ENCODE data around the gene MUSK.

MUSK gene

GRCh38 chr9:110700953-110701352, 32.4 kb downstream of the MUSK start:
- DNase-seq, result no peak

DNA sequence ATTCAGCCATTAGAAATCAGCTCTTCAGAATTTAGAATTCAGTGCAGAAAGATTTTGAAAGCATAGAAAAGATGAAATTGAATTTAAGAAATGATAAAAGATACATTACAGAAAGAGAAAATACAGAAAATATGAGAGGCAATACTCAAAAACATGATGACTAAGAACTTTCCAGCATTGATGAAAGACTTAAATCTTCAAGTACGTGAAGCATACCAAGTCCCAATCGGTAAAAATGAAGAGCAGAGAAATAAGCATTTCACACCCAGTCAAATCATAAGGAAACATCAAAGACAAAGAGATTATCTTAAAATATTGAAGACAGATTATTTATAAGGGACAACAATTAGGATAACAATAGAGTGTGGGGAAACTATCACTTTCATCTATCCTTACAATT, 35.1 kb downstream of the MUSK start:
- DNase-seq, result no peak

DNA sequence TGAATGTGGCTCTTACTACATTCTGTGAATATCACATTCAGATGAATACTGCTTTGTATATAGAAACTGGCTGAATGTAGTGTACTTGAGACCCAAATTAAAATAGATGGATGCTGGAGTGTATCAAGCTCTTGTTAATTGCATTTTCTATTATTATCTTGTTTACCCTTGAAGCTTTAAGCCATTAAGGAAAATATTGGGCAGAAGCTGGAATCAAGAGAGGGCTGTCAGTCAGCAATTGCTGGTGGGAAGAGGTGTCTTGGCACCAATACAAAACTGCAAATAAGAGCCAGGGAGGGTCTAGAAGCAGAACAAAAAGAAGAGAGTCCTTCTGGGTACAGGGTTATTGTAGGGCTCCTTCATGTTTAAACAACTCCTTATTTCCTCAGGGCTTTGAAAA, 38.8 kb downstream of the MUSK start:
- DNase-seq, result no peak

DNA sequence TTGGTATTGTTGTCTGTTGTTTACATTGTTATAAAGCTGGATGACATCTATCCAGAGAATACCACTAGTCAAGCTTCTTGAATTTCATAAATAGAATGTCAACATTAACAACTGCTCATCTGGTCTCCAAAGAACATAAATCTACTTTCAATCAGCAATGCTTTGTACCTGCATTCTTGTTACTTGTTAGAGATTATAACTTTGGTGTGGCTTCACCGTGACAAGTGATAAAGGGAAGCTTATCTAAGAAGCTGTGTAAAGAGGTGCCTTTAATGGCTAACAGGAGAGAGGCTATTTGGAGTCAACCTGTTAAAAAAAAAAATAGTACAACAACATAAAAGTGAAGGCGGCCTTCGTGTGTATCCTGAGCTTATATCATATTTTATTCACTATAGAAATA, 41.8 kb downstream of the MUSK start:
- no peak for DNase-seq

GRCh38 chr9:110712955-110713354, 44.4 kb downstream of the MUSK start:
- DNase-seq, result no peak

DNA sequence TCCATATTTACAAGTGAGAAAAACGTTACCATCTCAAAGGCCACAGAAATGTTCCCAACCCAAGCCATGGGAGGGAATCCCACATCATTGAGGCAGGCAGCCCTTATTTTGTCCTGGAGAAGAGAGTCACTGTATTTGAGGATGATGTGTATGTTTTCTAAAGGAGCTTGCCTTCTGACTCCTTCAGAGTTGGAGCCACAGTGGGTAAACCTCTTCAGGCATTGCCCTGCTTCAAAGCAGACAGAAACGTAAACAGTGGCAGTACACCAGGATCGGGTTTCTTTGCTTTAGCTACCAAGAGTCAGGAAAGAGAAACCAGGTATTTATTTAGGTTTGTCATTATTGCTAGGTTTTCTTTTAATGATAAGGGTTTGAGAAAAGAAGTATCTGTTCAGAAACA, 45.7 kb downstream of the MUSK start:
- DNase-seq, result no peak

GRCh38 chr9:110728058-110728457, 59.5 kb downstream of the MUSK start:
- DNase-seq, result no peak

GRCh38 chr9:110729641-110730040, 61.0 kb downstream of the MUSK start:
- DNase-seq, result no peak

DNA sequence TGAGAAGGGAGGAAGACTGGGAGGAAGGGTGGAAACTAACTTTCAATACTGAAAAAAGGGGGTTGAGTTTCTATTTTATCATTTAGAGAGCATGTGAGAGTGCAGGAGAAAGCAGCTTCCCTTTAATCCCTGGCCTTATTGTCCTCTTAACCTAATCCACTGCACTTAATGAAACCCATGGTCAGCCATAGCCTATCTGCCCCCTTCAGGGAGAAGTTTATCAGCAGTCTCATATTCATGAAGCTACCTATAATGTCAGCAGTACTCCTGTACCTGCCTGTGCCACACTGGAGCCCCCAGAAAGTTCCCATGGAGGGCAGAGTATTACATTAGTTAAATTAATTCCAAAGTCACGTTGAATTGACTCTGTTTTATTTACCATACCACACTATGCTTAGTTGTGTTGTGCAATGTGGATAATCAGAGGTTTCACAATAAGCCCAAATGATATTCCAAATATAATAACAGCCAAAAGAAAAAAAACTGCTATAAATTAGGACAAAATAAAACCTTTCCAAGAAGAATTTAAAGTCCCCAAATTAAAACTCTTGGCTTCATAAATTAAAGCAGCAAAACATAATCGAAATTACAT, 62.9 kb downstream of the MUSK start:
- DNase-seq, result no peak

GRCh38 chr9:110738982-110739381, 70.4 kb downstream of the MUSK start:
- no peak for DNase-seq

GRCh38 chr9:110742741-110743371, 74.3 kb downstream of the MUSK start:
- DNase-seq, result no peak

GRCh38 chr9:110744715-110745384, 76.3 kb downstream of the MUSK start:
- no peak for DNase-seq

DNA sequence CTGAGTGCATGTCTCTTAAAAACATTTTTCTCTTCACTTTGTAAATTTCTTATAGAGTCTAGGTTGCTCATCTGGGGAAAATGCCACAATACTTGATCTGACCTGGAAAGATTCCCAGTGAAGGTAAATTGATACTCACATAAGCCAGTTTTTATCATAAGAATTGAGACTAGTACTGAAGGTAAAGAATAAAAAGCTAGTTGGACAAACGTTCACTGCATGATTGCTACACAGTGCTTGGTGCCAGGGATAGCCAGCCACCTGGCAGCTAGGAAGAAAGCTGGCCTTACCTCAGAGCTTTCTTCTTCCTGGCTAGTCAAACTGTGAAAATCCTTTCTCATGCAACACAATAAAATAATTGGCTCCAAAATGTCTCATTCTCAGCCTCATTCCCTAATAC, 77.1 kb downstream of the MUSK start:
- DNase-seq, result no peak

DNA sequence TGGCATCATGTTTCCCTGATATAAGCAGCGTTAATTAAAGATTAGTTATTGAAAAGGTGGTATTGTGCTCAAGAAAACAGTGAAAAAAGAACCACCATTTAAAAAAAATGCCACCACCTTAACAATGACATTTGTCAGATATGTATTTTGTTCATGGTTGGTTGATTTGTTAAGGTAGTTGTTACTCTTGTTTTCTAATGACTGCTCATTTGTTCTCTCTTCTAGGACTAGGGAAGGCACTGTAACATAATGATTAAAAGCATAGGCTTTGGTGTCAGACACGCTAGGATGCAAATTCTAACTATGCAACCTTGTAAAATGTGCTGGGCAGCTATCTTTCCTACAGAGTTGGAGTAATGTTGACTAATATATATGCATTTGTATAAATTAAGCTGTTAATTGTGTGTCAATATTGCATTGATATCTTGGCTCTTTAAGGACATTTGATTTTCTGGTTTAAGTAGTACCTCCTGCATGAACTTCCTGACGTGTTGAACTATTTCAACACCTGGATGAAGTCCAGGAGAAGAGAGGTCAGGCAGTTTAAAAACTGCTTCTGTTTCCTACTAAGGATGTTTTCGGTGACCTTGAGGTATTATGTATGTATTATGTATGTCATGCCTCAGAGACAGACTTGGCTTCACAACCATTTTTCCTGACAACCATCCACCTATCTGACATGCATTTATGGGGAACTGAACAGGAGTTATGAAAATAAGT, 77.8 kb downstream of the MUSK start:
- DNase-seq, result no peak

- no peak for DNase-seq
Measured at GRCh38 chr9:110748251-110748893, 79.8 kb downstream of the MUSK start.

- no peak for DNase-seq
Measured at GRCh38 chr9:110750272-110750671, 81.7 kb downstream of the MUSK start.

GRCh38 chr9:110751971-110752370, 83.4 kb downstream of the MUSK start:
- DNase-seq, result no peak

DNA sequence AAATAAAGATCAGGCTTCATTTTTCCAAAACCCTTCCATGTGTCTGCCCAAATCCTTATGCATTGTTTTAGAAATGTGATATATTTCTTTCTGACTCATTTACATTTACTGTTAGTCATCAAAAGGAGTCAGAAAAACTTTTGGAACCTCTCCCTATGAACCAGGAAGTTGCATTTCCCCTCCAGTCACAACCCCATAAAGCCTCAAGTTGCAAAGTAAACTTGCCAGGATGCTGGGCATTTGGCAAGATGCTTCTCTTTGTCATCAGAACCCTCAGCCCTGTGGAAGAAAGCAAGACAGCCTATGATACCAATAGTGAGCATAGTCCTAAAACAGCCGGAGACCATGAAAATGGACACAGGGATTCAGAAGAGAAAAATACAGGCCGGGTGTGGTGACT, 84.2 kb downstream of the MUSK start:
- DNase-seq, result no peak

- DNase-seq, result no peak
Measured at GRCh38 chr9:110753731-110754231, 85.2 kb downstream of the MUSK start.

DNA sequence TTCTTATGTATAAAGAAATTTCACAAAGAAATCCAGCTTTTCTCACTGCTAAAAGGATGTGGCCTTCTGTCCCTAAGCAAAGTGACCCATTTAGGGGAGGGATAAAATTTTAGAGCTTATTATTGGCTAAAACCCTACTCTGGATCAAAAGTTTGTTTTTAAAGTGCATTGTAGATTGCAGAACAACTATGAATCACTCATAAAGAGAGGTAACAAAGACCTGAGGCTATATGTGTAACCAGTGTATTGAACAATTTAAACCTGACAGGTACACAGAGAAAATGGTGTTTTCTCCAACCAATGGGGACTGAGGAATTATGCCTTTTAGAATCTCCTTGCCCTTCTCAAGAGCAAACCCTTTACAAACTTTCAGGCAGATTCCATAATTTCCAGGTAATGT, 86.6 kb downstream of the MUSK start:
- no peak for DNase-seq

DNA sequence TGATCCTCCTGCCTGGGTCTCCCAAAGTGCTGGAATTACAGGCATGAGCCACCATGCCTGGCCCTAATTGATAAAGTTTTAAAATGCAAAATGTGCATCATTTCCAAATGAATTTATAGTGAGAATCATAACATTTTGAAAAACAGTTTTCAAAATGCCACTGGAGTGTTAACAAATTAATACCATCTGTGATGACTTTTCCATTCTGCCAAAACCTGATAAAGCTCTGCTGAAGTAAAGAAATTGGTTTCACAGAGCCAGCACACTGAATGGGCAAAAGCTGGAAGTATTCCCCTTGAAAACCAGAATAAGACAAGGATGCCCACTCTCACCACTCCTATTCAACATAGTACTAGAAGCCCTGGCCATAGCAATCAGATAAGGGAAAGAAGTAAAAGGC, 89.6 kb downstream of the MUSK start:
- no peak for DNase-seq

DNA sequence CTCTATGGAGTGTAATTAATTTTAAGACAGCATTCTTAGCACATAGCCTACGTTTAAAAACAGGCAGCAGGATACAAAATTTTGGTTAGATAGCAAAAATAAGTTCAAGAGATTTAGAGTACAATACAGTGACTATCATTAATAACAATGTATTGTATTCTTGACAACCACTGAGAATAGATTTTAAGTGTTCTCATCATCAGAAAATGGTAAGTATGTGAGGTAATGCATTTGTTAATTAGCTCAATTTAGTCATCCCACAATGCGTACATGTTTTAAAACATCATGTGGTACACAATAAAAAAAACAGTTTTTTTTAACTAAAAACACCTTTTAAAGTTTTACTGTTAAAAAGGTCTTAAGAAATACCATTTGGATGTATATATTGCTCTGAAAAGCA, 94.2 kb downstream of the MUSK start:
- no peak for DNase-seq

DNA sequence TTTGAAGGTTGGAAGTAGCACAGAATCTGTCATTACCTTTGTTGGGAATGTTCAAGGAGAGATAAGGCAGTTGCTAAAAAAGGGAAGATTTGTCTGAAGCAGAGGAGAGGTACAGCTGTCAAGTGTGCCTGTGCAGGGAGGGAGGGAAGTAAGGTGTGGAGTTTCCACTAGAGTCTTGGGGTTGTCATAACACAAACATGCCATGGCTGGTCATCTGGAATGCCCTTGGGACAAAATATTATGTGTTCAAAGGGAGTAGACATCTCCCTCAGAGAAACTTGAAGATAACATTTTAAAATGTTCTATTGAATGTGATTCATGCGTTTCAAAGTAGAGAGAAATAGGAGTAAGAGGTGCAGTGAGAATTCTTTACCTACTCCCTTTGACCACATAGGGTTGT, 95.0 kb downstream of the MUSK start:
- DNase-seq, result no peak

Data from AML-193 (cell line).